Mucosa of gallbladder (tissue), 1 donor: Measurements from ENCODE around the gene PLBD2. TPM values are rescaled to one million over a fixed set of nuclear protein-coding genes. Genes with fewer than 3 reads are reported as not detected.

Experiments
- DNase-seq: peaks from one replicate; pipeline ENCODE4 v3.0.0-alpha.2; 2020; ENCODE audit warnings: low spot score
- total RNA-seq: library from RNA; stranded (reverse); gene quantifications from one replicate; pipeline ENCODE4 v1.2.1, GENCODE V29; 2021
- donor health status: DM: no; HTN: no; CAD: no.

Gene PLBD2, protein sequence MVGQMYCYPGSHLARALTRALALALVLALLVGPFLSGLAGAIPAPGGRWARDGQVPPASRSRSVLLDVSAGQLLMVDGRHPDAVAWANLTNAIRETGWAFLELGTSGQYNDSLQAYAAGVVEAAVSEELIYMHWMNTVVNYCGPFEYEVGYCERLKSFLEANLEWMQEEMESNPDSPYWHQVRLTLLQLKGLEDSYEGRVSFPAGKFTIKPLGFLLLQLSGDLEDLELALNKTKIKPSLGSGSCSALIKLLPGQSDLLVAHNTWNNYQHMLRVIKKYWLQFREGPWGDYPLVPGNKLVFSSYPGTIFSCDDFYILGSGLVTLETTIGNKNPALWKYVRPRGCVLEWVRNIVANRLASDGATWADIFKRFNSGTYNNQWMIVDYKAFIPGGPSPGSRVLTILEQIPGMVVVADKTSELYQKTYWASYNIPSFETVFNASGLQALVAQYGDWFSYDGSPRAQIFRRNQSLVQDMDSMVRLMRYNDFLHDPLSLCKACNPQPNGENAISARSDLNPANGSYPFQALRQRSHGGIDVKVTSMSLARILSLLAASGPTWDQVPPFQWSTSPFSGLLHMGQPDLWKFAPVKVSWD
- total RNA-seq, result 39.5 TPM

GRCh38 chr12:113358381-113359132 lies at the start of gene PLBD2:
PLBD2 (plus strand) TSS chr12:113358587; CDS start chr12:113358601, 14 bp downstream.
- peak; percentile 95 for DNase-seq

DNA sequence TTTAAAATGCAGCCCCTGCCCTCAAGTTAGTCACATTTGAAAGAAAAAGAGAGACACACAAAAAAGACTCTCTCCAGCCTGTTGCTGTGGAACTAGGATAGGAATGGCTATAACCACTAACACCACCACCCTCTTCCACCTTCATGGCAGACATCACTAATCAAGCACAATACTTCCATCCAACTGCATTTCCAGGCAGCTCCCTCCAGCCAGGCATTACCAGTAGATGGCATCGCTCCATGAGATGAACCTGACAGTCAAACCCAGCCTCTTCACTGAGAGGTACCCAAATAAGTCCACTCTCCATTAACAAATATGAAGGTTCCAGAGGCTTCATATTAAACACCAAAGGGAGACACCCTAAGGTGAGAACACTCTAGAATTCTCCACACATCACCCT lies 47.9 kb upstream of the PLBD2 start:
- DNase-seq, result no peak

DNA sequence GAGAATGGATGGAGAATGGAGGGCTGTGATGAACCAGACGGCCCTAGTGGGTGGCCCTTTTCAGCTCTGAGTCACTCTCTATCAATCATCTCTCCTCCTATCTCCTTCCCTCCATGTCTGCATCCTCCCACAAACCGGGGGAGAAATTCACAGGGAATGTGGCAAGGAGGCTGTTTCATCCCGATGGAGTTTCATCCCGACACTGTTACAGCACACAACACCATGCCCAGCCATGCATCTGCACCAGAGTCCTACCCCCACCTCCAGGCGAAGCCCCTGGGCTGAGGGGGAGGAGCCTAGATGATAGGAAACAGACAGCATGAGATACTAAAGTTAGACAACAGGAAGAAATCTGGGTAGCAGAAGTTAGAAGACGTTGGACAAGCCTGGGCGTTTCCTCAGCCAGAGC lies 44.3 kb upstream of the PLBD2 start:
- DNase-seq, result no peak

GRCh38 chr12:113315358-113315757 lies 43.0 kb upstream of the PLBD2 start:
- DNase-seq, result no peak

GRCh38 chr12:113316155-113316554 lies 42.2 kb upstream of the PLBD2 start:
- DNase-seq, result no peak

DNA sequence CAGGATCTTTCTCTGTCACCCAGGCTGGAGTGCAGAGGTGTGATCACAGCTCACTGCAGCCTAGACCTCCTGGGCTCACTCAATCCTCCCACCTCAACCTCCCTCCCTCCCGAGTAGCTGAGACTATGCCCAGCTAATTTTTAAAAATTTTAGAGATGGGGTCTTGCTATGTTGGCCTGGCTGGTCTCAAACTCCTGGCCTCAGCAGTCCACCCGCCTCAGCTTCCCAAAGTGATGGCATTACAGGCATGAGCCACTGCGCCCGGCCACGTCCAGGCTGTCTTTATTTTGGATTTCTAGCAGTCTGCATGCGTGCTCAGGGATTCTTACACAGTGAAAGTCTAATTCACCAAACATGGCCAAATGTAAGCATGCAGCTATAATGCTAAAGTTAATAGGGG lies 41.3 kb upstream of the PLBD2 start:
- no peak for DNase-seq

- DNase-seq, result no peak
These were observed 40.2 kb upstream of the PLBD2 start for GRCh38 chr12:113318046-113318656.

DNA sequence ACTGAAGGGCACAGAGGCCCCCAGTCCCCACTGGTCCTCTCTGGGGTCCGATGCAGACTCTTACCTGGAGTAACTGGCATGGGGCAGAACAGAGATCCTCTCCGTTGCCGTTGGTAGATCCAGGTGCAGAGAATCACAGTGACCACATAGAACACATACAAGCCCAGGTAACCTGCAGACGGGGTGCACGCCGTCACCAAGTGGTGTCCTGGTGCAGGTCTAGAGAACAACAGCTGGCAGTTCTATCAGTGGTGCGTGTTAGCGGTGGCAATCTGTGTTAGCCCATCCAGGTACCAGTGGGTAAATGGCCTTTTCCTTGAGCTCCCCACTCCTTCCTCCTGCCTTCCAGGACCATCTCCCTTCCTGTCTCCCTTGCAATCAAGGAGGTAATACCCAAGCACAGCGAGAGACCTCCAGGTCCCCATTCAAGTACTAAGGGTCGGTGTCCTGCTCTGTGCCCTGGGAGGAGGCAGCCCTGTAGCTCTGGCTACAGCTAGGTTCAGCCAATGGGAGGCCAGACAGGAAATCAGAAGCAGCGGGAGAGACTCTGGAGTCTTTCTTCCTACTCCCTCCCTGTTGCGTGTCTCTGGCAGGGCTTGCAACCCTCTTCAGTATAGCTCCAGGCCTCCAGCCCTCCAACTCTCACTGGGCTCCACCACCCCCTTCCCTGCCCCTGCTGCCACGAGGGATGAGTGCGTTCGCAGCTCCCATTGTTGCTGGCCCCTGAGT lies 39.3 kb upstream of the PLBD2 start:
- DNase-seq, result no peak

DNA sequence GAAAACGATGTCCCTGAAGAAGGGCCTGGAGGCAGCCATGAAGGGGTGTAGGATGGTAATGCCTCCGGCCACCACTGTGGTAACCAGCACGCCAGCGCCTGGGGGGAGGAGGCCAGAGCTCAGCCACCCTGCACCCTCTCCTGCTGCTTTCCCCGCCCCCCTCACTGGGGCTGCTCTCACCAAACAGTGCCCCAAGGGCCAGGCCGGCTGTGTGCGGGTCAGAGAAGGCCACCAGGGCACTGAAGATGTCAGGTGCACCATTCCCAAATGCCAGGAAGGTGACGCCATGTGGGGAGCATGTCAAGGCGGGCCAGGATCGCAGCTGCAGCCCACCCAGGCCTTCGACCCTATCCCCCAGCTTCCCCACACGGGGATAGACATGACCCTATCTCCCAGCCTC lies 38.0 kb upstream of the PLBD2 start:
- DNase-seq, result no peak

DNA sequence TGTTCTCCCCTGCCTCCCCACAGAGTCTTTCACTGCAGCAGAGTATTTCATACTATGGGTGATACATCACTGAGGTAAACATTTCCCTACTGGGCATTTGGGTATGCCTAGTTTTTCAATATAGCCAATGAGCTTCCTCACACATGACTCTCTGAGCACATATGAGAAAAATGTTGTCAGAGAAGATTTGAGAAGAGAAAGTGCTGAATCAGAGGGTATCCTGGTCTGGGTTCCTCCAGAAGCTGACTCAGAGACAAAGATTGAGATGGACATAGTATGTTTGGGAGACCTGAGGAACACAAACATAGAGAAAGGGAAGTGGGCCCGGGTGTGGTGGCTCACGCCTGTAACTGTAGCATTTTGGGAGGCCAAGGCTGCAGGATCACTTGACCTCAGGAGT lies 36.0 kb upstream of the PLBD2 start:
- DNase-seq, result no peak

GRCh38 chr12:113325916-113326315 lies 32.5 kb upstream of the PLBD2 start:
- DNase-seq, result no peak

DNA sequence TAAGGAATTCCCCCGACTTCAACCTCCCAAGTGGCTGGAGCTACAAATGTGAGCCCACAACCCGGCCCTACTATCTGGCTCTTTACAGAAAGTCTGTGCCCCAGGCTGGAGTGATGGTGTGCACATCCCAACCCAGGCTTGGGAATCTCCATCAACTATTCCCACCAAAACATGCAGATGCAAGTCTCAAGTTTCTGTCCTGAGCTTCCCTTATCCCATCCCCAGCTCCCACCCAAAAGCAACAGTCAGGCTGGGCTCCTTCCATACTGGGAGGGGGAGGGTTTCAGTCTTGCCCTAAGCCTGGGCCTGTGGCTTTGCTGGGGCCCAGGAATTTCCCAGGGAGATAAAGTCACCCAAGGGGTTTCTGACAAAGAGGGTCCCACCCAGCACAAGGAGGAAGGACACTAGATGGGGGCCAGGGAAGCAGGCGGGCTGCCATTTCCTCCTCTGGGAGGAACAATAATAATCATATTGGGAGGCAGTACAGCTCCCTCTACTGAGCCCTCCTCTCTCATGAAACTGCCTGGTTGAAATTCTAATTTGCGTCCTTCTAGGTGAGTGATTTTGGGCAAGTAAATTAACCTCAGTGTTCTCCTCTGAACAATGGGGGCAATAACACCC lies 31.5 kb upstream of the PLBD2 start:
- DNase-seq, result no peak

- no peak for DNase-seq
These were observed 30.0 kb upstream of the PLBD2 start for GRCh38 chr12:113328368-113328889.

- no peak for DNase-seq
These were observed 29.2 kb upstream of the PLBD2 start for GRCh38 chr12:113329022-113329790.

DNA sequence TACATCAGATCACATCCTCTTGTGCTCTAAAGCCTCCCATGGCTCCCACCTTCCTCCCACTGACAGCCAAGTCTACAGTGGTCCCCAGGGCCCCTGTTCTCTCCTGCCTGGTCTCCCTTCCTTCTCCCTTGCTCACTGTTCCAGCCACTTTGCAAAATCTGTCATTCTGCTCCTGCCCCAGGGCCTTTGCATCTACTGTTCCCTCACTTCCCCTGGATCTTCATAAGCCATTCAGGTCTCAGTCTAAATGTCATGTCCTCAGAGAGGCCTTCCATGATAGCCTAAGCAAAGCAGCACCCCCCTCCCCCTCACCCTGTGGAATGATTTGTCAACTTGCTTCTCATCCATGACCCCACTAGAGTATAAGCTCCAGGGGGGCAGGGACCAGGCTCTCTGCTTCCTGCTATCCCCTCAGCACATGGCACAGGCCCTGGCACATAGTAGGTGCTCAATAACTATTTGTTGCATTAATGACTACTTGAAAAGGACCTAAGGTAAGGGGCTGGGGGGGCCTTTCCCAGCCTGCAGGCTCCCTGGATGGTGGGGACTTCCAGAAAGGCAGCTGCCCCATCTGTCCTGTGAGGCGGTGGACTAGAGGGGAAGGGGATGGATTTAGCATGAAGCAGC lies 28.5 kb upstream of the PLBD2 start:
- no peak for DNase-seq

- DNase-seq, result no peak
These were observed 27.9 kb upstream of the PLBD2 start for GRCh38 chr12:113330505-113330904.

GRCh38 chr12:113332688-113333417 lies 25.5 kb upstream of the PLBD2 start:
- no peak for DNase-seq

GRCh38 chr12:113333418-113333750 lies 25.0 kb upstream of the PLBD2 start:
- no peak for DNase-seq
